Central memory CD8-positive, alpha-beta T cell (primary cell): Measurements from ENCODE around the gene OR8B8.

Source experiments
- ATAC-seq: fragments of 150-1000 bp; cut with Tn5 transposase; replicated peaks from 2 replicates; pipeline ENCODE4 v1.10.0; 2022; ENCODE audit warnings: mild to moderate bottlenecking, moderate FRiP score, moderate number of reproducible peaks; ENCODE audit not compliant: poor library complexity, severe bottlenecking; ENCODE audit errors: extremely low read depth
- DNase-seq, 2 donors: peaks; one replicate each; pipeline ENCODE4 v3.0.0; 2021; ENCODE audit warnings: low spot score in 2 of 2
- H3K27ac Mint-ChIP-seq: one replicate; pipeline ENCODE4 v1.8.0; 2022; ENCODE audit warnings: low read depth, mild to moderate bottlenecking, moderate library complexity, mixed read lengths
- H3K27me3 Mint-ChIP-seq: one replicate; pipeline ENCODE4 v1.8.0; 2022; ENCODE audit warnings: mixed read lengths
- H3K36me3 Mint-ChIP-seq: one replicate; pipeline ENCODE4 v1.8.0; 2022; ENCODE audit warnings: mild to moderate bottlenecking, moderate library complexity, mixed read lengths; ENCODE audit not compliant: insufficient read depth
- H3K4me1 Mint-ChIP-seq: one replicate; pipeline ENCODE4 v1.8.0; 2022; ENCODE audit warnings: mixed read lengths
- H3K4me3 Mint-ChIP-seq: one replicate; pipeline ENCODE4 v1.8.0; 2022; ENCODE audit warnings: mild to moderate bottlenecking, moderate library complexity, mixed read lengths
- H3K9me3 Mint-ChIP-seq: one replicate; pipeline ENCODE4 v1.8.0; 2022; ENCODE audit warnings: mixed read lengths

The OR8B8 gene

DNA sequence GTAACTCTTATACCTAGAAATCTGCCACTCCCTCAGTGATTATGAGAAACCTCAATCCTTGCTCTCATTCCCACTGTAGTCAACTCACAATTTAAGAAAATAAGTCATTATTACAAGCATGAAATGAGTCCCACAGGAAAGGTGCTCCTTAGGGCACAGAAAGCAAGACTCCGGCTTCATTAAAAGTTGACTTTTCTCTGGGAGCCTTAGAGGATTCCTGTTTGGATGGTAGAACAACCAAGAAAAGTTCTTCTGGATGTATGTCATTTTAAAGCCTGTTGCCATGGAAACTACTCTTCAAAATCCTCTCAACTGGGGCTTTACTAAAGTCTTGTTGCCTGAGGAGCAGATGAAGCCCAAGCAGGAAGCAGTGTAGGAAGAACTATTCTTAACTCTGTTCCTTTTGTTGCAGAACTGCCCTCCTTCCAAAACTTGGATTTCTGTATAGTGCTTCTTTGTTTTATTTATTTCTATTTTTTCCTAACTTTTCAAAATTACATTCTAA is at the start of gene OR8B8:
Gene OR8B8 (minus strand): TSS at position 51 of the 505 bp plus-strand sequence. CDS start 4,611 bp downstream, outside the sequence.
- no peak within 1 kb of the TSS for H3K27ac Mint-ChIP-seq
- ATAC-seq: no peak
- DNase-seq: no peak
- no peak within 1 kb of the TSS for H3K4me3 Mint-ChIP-seq
- no peaks in the 10 kb centered on the region for H3K36me3 Mint-ChIP-seq
- H3K4me1 Mint-ChIP-seq: no peaks in the 10 kb centered on the region
- peaks cover 4% of the 10 kb centered on the region for H3K27me3 Mint-ChIP-seq
- H3K9me3 Mint-ChIP-seq: peaks cover under 1% of the 10 kb centered on the region

GRCh38 chr11:124493016-124493655 is 47.6 kb upstream of the OR8B8 start:
- H3K27ac Mint-ChIP-seq: no peak overlapping the region
- H3K36me3 Mint-ChIP-seq: peaks cover 1% of the 10 kb centered on the region
- H3K4me1 Mint-ChIP-seq: no peaks in the 10 kb centered on the region
- H3K27me3 Mint-ChIP-seq: no peaks in the 10 kb centered on the region
- H3K9me3 Mint-ChIP-seq: no peaks in the 10 kb centered on the region
- no peak overlapping the region for H3K4me3 Mint-ChIP-seq
- ATAC-seq (no peak), DNase-seq (no peak)

GRCh38 chr11:124483422-124483821 is 37.9 kb upstream of the OR8B8 start:
- peaks cover 24% of the 10 kb centered on the region for H3K27me3 Mint-ChIP-seq
- no peak for ATAC-seq
- no peak for DNase-seq
- H3K4me1 Mint-ChIP-seq: peaks cover 11% of the 10 kb centered on the region
- no peak overlapping the region for H3K4me3 Mint-ChIP-seq
- H3K9me3 Mint-ChIP-seq: peaks cover 11% of the 10 kb centered on the region
- no peaks in the 10 kb centered on the region for H3K36me3 Mint-ChIP-seq
- H3K27ac Mint-ChIP-seq: no peak overlapping the region

DNA sequence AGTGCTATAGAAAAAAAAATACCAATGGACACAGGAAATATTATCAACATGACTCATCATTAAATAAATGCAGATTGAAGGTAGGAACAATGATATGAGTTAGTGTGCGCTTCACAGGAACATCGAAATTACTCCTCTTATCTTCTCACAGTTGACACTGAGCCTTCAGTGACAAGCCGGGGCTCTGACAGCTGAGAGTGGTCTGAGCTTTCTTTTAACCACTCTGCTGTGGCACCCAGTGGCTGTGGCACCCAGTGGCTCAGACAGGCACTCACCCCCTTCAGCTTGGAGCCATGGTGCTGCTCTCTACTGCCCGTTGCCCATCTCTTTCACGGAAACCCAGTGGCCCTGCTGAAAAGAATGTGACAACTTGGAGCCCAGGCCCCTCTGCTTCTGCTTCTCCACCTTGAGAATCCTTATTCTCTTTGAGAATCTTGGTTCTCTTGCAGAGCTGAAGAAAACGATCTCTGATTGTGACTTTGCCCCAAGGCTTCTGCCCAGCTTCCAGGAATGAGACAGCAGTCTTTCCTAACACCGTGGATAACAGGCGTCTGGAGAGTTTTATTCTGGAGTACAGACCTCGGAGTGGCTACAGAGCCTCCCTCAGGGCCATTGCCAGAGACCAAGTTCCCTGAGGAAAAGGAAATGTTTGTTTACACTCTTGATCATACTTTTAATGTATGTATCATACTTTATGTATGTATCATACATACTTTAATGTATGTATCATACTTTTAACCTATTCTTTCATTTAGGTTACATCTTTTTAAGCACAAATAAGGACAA is 37.1 kb upstream of the OR8B8 start:
- H3K27me3 Mint-ChIP-seq: peaks cover 24% of the 10 kb centered on the region
- no peak for DNase-seq
- no peak for ATAC-seq
- H3K27ac Mint-ChIP-seq: no peak overlapping the region
- H3K9me3 Mint-ChIP-seq: peaks cover 11% of the 10 kb centered on the region
- peaks cover 11% of the 10 kb centered on the region for H3K4me1 Mint-ChIP-seq
- H3K4me3 Mint-ChIP-seq: no peak overlapping the region
- H3K36me3 Mint-ChIP-seq: no peaks in the 10 kb centered on the region

GRCh38 chr11:124481365-124482323 is 36.1 kb upstream of the OR8B8 start:
- H3K4me3 Mint-ChIP-seq: peak overlapping the region; percentile 10
- H3K27ac Mint-ChIP-seq: no peak overlapping the region
- ATAC-seq (no peak), DNase-seq (no peak)
- no peaks in the 10 kb centered on the region for H3K36me3 Mint-ChIP-seq
- H3K27me3 Mint-ChIP-seq: peaks cover 24% of the 10 kb centered on the region
- peaks cover 5% of the 10 kb centered on the region for H3K9me3 Mint-ChIP-seq
- H3K4me1 Mint-ChIP-seq: peaks cover 11% of the 10 kb centered on the region

DNA sequence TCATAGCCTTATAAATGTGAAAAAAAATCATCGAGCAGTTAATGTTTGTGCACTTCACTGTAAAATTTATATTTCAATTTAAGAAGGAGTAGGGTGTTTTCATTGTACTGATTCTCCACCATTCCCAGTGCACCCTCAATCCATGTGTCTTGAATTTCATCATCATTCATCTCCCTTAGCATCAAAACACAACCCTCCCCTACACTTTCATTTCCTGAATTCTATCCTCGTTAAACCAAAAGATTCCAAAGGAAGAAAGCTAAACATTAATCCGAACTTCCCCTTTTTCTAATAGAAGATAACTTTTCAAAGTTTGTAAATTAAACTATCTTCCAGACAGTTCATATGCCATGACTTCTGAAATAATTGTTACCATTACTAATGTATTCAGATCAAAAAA is 34.1 kb upstream of the OR8B8 start:
- Mint-ChIP-seq H3K4me3 (no peak overlapping the region), H3K27me3 (peaks cover 38% of the 10 kb centered on the region), H3K27ac (no peak overlapping the region), H3K9me3 (peaks cover 11% of the 10 kb centered on the region), H3K4me1 (peaks cover 11% of the 10 kb centered on the region), H3K36me3 (no peaks in the 10 kb centered on the region)
- DNase-seq (no peak), ATAC-seq (no peak)

- Mint-ChIP-seq H3K27me3 (peaks cover 37% of the 10 kb centered on the region), H3K9me3 (peaks cover 13% of the 10 kb centered on the region), H3K4me1 (no peaks in the 10 kb centered on the region), H3K4me3 (no peak overlapping the region), H3K36me3 (no peaks in the 10 kb centered on the region), H3K27ac (no peak overlapping the region)
- DNase-seq (no peak), ATAC-seq (no peak)
Measured at GRCh38 chr11:124475265-124475664, 29.8 kb upstream of the OR8B8 start.

DNA sequence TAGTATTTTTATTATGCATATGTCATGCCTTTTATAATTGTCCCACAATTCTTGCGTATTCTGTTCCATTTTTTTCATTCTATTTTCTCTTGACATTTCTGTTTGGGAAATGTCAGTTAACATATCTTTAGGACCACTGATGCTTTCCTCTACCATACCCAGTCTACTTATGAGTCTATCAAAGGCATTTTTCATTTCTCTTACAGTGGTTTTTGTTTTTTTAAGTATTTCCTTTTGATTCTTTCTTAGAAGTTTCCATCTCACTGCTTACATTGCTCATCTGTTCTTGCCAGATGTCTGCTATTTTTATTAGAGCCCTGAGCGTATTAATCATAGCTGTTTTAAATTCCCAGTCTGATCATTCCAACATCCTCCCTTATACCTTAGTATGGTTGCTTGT is 29.3 kb upstream of the OR8B8 start:
- ATAC-seq (no peak), DNase-seq (no peak)
- Mint-ChIP-seq H3K27me3 (peaks cover 32% of the 10 kb centered on the region), H3K4me1 (no peaks in the 10 kb centered on the region), H3K9me3 (peaks cover 13% of the 10 kb centered on the region), H3K36me3 (no peaks in the 10 kb centered on the region), H3K4me3 (no peak overlapping the region), H3K27ac (no peak overlapping the region)

DNA sequence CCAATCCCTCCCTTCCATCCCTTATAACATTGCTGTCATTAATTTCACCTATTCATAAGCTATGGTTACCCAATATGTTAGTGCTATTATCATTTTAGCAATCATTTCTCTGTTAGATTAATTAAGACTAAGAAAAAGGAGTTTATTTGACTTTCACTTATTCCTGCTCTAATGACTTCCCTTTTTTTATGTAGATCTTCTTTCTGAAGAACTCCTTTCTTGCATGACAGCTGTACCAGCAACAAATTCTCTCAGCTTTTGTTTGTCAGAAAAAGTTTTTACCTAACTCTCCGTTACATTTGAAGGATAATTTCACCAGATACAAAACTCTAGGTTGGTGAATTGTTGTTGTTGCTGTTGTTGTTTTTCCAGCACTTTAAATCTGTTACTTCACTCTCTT is 28.6 kb upstream of the OR8B8 start:
- Mint-ChIP-seq H3K4me3 (no peak overlapping the region), H3K27ac (no peak overlapping the region), H3K27me3 (peaks cover 25% of the 10 kb centered on the region), H3K4me1 (no peaks in the 10 kb centered on the region), H3K9me3 (peaks cover 13% of the 10 kb centered on the region), H3K36me3 (no peaks in the 10 kb centered on the region)
- DNase-seq: no peak
- ATAC-seq: no peak

DNA sequence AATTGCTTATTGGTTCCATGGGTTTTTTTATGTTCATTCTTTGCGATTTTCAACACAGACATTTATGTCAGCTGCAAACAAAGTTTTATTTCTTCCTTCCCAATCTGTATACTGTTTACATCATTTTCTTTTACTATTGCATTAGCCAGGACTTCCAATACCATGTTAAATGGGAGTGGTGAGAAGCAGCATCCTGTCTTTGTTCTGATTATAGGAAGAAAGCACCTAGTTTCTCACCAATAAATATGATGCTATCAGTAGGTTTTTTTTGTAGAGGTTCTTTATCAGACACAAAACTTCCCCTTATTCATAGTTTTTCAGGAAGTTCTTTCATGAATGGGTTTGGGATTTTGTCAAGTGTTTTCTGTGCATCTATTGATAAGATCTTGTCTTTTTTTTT is 28.0 kb upstream of the OR8B8 start:
- DNase-seq: no peak
- ATAC-seq: no peak
- H3K27me3 Mint-ChIP-seq: peaks cover 24% of the 10 kb centered on the region
- no peak overlapping the region for H3K4me3 Mint-ChIP-seq
- peaks cover 13% of the 10 kb centered on the region for H3K9me3 Mint-ChIP-seq
- H3K36me3 Mint-ChIP-seq: no peaks in the 10 kb centered on the region
- H3K27ac Mint-ChIP-seq: no peak overlapping the region
- H3K4me1 Mint-ChIP-seq: no peaks in the 10 kb centered on the region

- no peak overlapping the region for H3K27ac Mint-ChIP-seq
- H3K9me3 Mint-ChIP-seq: peaks cover 13% of the 10 kb centered on the region
- DNase-seq (no peak), ATAC-seq (no peak)
- no peaks in the 10 kb centered on the region for H3K36me3 Mint-ChIP-seq
- H3K27me3 Mint-ChIP-seq: peaks cover 22% of the 10 kb centered on the region
- no peaks in the 10 kb centered on the region for H3K4me1 Mint-ChIP-seq
- H3K4me3 Mint-ChIP-seq: no peak overlapping the region
Measured at GRCh38 chr11:124470561-124471227, 25.2 kb upstream of the OR8B8 start.

DNA sequence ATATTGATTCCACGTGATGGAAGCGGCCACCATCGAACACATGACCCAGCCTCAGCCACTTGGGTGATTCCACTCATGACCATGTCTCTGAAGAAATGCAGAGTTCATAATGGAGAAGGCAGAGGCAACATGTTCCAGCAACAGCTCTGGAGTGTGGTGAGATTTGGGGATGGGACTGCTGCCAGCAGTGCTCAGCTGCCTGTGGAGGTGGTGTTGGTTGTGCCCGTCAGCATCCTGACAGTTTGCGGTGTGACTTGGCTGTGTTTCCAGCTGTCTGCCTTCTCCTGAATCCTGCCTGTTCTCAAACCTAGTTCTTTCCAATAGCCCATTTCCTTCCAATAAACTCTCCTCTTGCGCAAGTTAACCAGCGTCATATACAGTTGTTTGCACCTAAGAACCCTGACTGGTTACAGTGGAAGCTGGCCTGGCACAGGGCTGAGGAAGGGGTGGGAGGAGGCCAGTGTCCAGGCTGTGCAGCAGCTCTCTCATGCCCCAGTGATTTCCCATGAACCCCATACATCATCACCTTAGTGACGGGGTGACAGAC is 22.0 kb upstream of the OR8B8 start:
- DNase-seq: no peak
- Mint-ChIP-seq H3K36me3 (no peaks in the 10 kb centered on the region), H3K4me1 (no peaks in the 10 kb centered on the region), H3K9me3 (peaks cover 6% of the 10 kb centered on the region), H3K4me3 (no peak overlapping the region), H3K27me3 (peaks cover 6% of the 10 kb centered on the region), H3K27ac (no peak overlapping the region)
- ATAC-seq: no peak
